Measurements from ENCODE around the gene NFATC1.

GRCh38 chr18:79400091-79400590, 4.4 kb downstream of the NFATC1 start:
- TF ChIP-seq POLR2A (IDR thresholded peaks at IDR 0.05) = peak; percentile 56 to 57
- TF ChIP-seq CTCF (IDR thresholded peaks at IDR 0.05 in 4 of 5, conservative IDR thresholded peaks at IDR 0.05 in 1 of 5) = no peak
